Loucy (cell line): ENCODE results near the gene OPN3.

ENCODE experiments used
- H2AFZ ChIP-seq: fragments of 200-600 bp; sonication (generic); 2 replicates; pipeline ENCODE4 v1.6.0; 2016; ENCODE audit warnings: antibody characterized with exemption, mild to moderate bottlenecking, low read length, moderate library complexity
- H3F3A ChIP-seq: fragments of 200-600 bp; 2 replicates; pipeline ENCODE4 v1.6.0; 2016; ENCODE audit warnings: antibody characterized with exemption, low read depth, mild to moderate bottlenecking
- H3K27me3 ChIP-seq: fragments of 200-600 bp; sonication (generic); 2 replicates; pipeline ENCODE4 v1.6.1; 2014; ENCODE audit warnings: low read length, mild to moderate bottlenecking; ENCODE audit not compliant: insufficient read depth, poor library complexity, severe bottlenecking
- H3K36me3 ChIP-seq: fragments of 200-600 bp; sonication (generic); 2 replicates; pipeline ENCODE4 v1.6.1; 2016; ENCODE audit warnings: low read length; ENCODE audit not compliant: insufficient read depth
- H3K4me1 ChIP-seq: fragments of 200-600 bp; sonication (generic); 2 replicates; pipeline ENCODE4 v1.5.1; 2014; ENCODE audit warnings: low read length, mild to moderate bottlenecking; ENCODE audit not compliant: insufficient read depth, poor library complexity, severe bottlenecking
- H3K4me2 ChIP-seq: fragments of 200-600 bp; sonication (generic); 2 replicates; pipeline ENCODE4 v1.6.0; 2014; ENCODE audit warnings: antibody characterized with exemption, low read length, low read depth, mild to moderate bottlenecking; ENCODE audit not compliant: poor library complexity, severe bottlenecking
- H3K4me3 ChIP-seq: fragments of 200-600 bp; sonication (generic); 2 replicates; pipeline ENCODE4 v1.5.1; 2014; ENCODE audit warnings: low read length, mild to moderate bottlenecking, mixed read lengths; ENCODE audit not compliant: poor library complexity, severe bottlenecking
- H3K79me2 ChIP-seq: fragments of 200-600 bp; sonication (generic); 2 replicates; pipeline ENCODE4 v1.6.1; 2014; ENCODE audit warnings: low read length; ENCODE audit not compliant: insufficient read depth
- H3K9ac ChIP-seq: fragments of 200-600 bp; sonication (generic); 2 replicates; pipeline ENCODE4 v1.6.0; 2014; ENCODE audit warnings: mild to moderate bottlenecking, low read depth, low read length, moderate library complexity; ENCODE audit not compliant: poor library complexity, severe bottlenecking
- H3K9me2 ChIP-seq: fragments of 200-600 bp; sonication (generic); replicated peaks from 2 replicates; pipeline ENCODE4 v1.6.1; 2016; ENCODE audit warnings: low read depth, low read length, mixed read lengths
- H3K9me3 ChIP-seq: fragments of 200-600 bp; sonication (generic); 2 replicates; pipeline ENCODE4 v1.6.1; 2014; ENCODE audit warnings: mild to moderate bottlenecking, antibody characterized with exemption, low read length, low read depth; ENCODE audit not compliant: insufficient read depth
- H4K20me1 ChIP-seq: fragments of 200-600 bp; sonication (generic); 2 replicates; pipeline ENCODE4 v1.6.0; 2014; ENCODE audit warnings: antibody characterized with exemption, low read length, mild to moderate bottlenecking; ENCODE audit not compliant: insufficient read depth, poor library complexity, severe bottlenecking
- EZH2phosphoT487 ChIP-seq: fragments of 200-600 bp; IDR thresholded peaks from 2 replicates; pipeline ENCODE4 v1.6.1; 2018; ENCODE audit warnings: antibody characterized with exemption, mild to moderate bottlenecking, moderate library complexity, borderline replicate concordance
- TF ChIP-seq, protein P1 (sequence below): fragments of 200-600 bp; sonication (generic); conservative IDR thresholded peaks from 2 replicates; pipeline ENCODE4 v1.5.1; 2014; ENCODE audit warnings: mild to moderate bottlenecking, antibody characterized with exemption, low read length

Gene OPN3

DNA sequence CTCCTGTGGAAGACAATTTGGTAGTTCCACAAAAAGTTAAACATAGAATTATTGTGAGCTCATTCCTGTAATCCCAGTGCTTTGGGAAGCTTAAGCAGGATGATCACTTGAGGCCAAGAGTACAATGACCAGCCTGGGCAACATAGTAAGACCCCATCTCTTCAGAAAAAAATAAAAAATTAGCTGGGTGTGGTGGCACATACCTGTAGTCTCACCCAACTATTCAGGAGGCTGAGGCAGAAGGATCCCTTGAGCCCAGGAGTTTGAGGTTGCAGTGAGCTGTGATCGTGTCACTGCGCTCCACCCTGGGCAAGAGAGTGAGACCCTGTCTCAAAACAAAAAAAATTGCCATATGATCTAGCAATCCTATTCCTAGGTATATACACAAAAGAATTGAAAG lies 4.1 kb upstream of the OPN3 start:
- Histone ChIP-seq H3K9me2 (no peaks in the 10 kb centered on the region), H3F3A (no peaks in the 10 kb centered on the region), H3K9ac (no peak overlapping the region), H3K4me2 (no peak overlapping the region), H3K9me3 (no peaks in the 10 kb centered on the region), H3K4me1 (no peaks in the 10 kb centered on the region), H3K4me3 (no peak overlapping the region), H3K79me2 (0 out of 2 replicates have a peak, but pooled peaks cover under 1% of the 10 kb centered on the region), H2AFZ (no peak overlapping the region), H4K20me1 (no peaks in the 10 kb centered on the region), H3K36me3 (no peaks in the 10 kb centered on the region), H3K27me3 (no peaks in the 10 kb centered on the region)
- TF ChIP-seq, protein P1, sequence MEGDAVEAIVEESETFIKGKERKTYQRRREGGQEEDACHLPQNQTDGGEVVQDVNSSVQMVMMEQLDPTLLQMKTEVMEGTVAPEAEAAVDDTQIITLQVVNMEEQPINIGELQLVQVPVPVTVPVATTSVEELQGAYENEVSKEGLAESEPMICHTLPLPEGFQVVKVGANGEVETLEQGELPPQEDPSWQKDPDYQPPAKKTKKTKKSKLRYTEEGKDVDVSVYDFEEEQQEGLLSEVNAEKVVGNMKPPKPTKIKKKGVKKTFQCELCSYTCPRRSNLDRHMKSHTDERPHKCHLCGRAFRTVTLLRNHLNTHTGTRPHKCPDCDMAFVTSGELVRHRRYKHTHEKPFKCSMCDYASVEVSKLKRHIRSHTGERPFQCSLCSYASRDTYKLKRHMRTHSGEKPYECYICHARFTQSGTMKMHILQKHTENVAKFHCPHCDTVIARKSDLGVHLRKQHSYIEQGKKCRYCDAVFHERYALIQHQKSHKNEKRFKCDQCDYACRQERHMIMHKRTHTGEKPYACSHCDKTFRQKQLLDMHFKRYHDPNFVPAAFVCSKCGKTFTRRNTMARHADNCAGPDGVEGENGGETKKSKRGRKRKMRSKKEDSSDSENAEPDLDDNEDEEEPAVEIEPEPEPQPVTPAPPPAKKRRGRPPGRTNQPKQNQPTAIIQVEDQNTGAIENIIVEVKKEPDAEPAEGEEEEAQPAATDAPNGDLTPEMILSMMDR, result no peak
- no peak for TF ChIP-seq EZH2phosphoT487

DNA sequence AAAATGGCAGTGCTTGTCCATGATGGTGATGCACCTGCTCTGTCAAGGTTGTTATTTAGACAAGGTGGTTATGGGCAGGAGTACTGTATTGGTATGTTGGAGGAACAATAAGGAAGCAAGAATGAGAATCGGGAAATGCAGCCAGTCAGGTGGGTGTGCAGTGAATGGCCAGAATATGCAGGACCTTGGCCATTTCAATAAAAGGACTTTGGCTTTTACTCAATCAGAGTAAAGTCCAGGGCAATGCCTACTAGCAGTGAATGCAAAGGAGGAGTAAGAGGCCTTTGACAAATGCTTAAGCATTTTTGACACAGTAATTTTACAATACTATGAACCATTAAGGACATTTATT lies 2.4 kb upstream of the OPN3 start:
- no peaks in the 10 kb centered on the region for H3F3A ChIP-seq
- no peaks in the 10 kb centered on the region for H3K9me3 ChIP-seq
- peaks cover 16% of the 10 kb centered on the region; the same call in 1 of the 2 replicates for H3K79me2 ChIP-seq
- TF ChIP-seq, protein P1, result no peak
- H3K4me1 ChIP-seq, result peaks cover 9% of the 10 kb centered on the region
- H3K27me3 ChIP-seq, result no peaks in the 10 kb centered on the region
- H3K9ac ChIP-seq, result no peak overlapping the region
- H3K4me3 ChIP-seq, result no peak overlapping the region
- H3K4me2 ChIP-seq, result no peak overlapping the region
- H3K9me2 ChIP-seq, result no peaks in the 10 kb centered on the region
- H4K20me1 ChIP-seq, result no peaks in the 10 kb centered on the region
- H2AFZ ChIP-seq, result no peak overlapping the region
- H3K36me3 ChIP-seq, result no peaks in the 10 kb centered on the region

DNA sequence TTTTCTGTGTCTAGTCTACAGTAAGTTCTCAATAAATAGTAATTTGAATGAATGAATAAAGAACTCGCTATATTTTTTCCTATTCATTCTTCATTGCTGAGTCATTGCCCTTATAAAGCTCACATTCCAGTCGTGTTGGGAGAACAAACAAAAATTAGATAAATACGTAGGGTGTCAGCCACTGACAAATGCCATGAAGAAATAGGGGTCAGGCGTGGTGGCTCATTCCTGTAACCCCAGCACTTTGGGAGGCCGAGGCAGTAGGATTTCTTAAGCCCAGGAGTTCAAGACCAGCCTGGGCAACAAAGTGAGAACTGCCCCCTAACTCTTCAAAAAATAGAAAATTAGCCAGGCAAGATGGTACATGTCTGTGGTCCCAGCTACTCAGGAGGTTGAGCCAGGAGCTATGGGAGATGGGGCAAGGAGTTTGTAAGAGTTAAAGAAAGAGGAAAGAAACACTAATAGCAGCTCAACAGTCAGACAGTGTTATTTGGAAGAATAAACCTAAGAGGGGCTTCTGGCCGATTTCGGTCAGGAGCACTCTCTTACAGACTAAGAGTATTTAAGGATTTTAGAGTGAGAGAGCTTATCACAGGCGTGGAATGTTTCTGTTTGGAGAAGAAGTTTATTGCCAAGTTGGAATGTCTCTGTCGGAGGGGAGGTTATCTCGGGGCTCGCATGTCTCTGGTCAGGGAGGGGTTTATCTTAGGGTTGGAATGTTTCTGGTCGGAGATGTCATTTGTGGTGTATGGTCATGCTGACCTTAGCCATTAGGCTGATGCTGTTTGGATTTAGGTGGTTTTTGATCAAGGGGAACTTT lies 1.8 kb upstream of the OPN3 start:
- no peaks in the 10 kb centered on the region for H4K20me1 ChIP-seq

More for the DNA sequence above, 1.8 kb upstream of the OPN3 start:
- H3K4me2 ChIP-seq, result no peak overlapping the region
- no peak overlapping the region for H2AFZ ChIP-seq
- no peaks in the 10 kb centered on the region for H3K9me2 ChIP-seq
- no peaks in the 10 kb centered on the region for H3K27me3 ChIP-seq
- TF ChIP-seq EZH2phosphoT487, result no peak
- TF ChIP-seq, protein P1, result no peak
- H3K9me3 ChIP-seq, result no peaks in the 10 kb centered on the region
- peaks cover 13% of the 10 kb centered on the region for H3K4me1 ChIP-seq
- peaks cover 16% of the 10 kb centered on the region; the same call in 1 of the 2 replicates for H3K79me2 ChIP-seq
- H3K9ac ChIP-seq, result no peak overlapping the region
- H3F3A ChIP-seq, result no peaks in the 10 kb centered on the region
- no peaks in the 10 kb centered on the region for H3K36me3 ChIP-seq
- no peak overlapping the region for H3K4me3 ChIP-seq
